B cell (primary cell): ENCODE data around the gene UNC13A. TPM values are rescaled to one million over a fixed set of nuclear protein-coding genes. Genes with fewer than 3 reads are reported as not detected.
"Not testable (repeated sequence)": the region's sequence is repeated elsewhere in the genome, so short reads cannot be mapped to it uniquely, and the experiment has no call there.

ENCODE experiments used
- ATAC-seq: fragments of 200-7000 bp; cut with Tn5 transposase; one replicate; pipeline ENCODE4 v1.10.0; 2021; ENCODE audit warnings: low read depth, mild to moderate bottlenecking, moderate number of reproducible peaks, moderate library complexity
- CTCF ChIA-PET: fragments of 350-600 bp; sonication (Branson Sonifier 250); formaldehyde crosslinking; loops from one replicate; lab custom pipeline; 2021; ENCODE audit warnings: antibody characterized with exemption, inconsistent platforms; lab: Charles Lee
- POLR2A ChIA-PET: fragments of 350-600 bp; sonication (Branson Sonifier 250); formaldehyde crosslinking; loops from one replicate; lab custom pipeline; 2021; ENCODE audit warnings: antibody characterized with exemption; lab: Charles Lee
- DNase-seq: peaks from one replicate; pipeline ENCODE4 v3.0.0; 2013
- H2AFZ ChIP-seq: 2 replicates; pipeline ENCODE4 v1.6.1; 2012; ENCODE audit warnings: mild to moderate bottlenecking, low read depth, low read length; ENCODE audit not compliant: insufficient read depth, poor library complexity, severe bottlenecking
- H3K27ac ChIP-seq, 2 donors: 1 replicate in 1 of 2; 2 replicates in 1 of 2; pipeline ENCODE4 v1.5.1; 2012 to 2013; ENCODE audit warnings: low read length in 2 of 2, mild to moderate bottlenecking in 2 of 2, moderate library complexity in 1 of 2
- H3K27me3 ChIP-seq, 4 experiments: fragments of 200-600 bp in 1 of 4; sonication (generic) in 1 of 4; replicated peaks in 1 of 4; 1 replicate in 2 of 4; 2 replicates in 2 of 4; pipeline versions ENCODE4 v1.6.1 to v1.7.0; 2013 to 2016; ENCODE audit warnings: low read length in 3 of 4, mild to moderate bottlenecking in 2 of 4, mixed read lengths in 1 of 4, moderate library complexity in 1 of 4; ENCODE audit not compliant: insufficient read depth in 4 of 4, control insufficient read depth in 3 of 4; ENCODE audit errors: control extremely low read depth in 1 of 4
- H3K36me3 ChIP-seq, 2 experiments: replicated peaks in 1 of 2; 1 replicate in 1 of 2; 2 replicates in 1 of 2; pipeline versions ENCODE4 v1.6.1 to v1.7.1; 2013; ENCODE audit warnings: low read length in 1 of 2; ENCODE audit not compliant: insufficient read depth in 2 of 2, control insufficient read depth in 1 of 2; ENCODE audit errors: control extremely low read depth in 1 of 2, extremely low read depth in 1 of 2
- H3K4me1 ChIP-seq, 2 donors: fragments of 200-600 bp in 1 of 2; sonication (generic) in 1 of 2; 1 replicate in 1 of 2; 2 replicates in 1 of 2; pipeline versions ENCODE4 v1.5.1 to v1.6.1; 2013 to 2017; ENCODE audit warnings: low read length in 2 of 2; ENCODE audit not compliant: control insufficient read depth in 2 of 2, insufficient read depth in 2 of 2
- H3K4me2 ChIP-seq: replicated peaks from 2 replicates; pipeline ENCODE3; 2012; ENCODE audit warnings: mild to moderate bottlenecking, low read depth, low read length; ENCODE audit not compliant: poor library complexity, severe bottlenecking
- H3K4me3 ChIP-seq, 5 experiments: fragments of 200-600 bp in 1 of 5; sonication (generic) in 1 of 5; 1 replicate in 3 of 5; 2 replicates in 2 of 5; pipeline versions ENCODE4 v1.5.1 to v1.7.0; 2011 to 2016; ENCODE audit warnings: low read length in 4 of 5, mild to moderate bottlenecking in 4 of 5, low read depth in 2 of 5, control low read depth in 1 of 5, moderate library complexity in 1 of 5; ENCODE audit not compliant: insufficient read depth in 1 of 5; ENCODE audit errors: control extremely low read depth in 1 of 5, extremely low read depth in 1 of 5
- H3K79me2 ChIP-seq: fragments of 200-600 bp; sonication (generic); one replicate; pipeline ENCODE4 v1.6.0; 2016; ENCODE audit warnings: low read length; ENCODE audit not compliant: control insufficient read depth, insufficient read depth
- H3K9ac ChIP-seq: fragments of 200-600 bp; sonication (generic); 2 replicates; pipeline ENCODE4 v1.6.1; 2017; ENCODE audit warnings: mild to moderate bottlenecking, low read length, moderate library complexity
- H3K9me3 ChIP-seq, 3 donors: one replicate each; pipeline versions ENCODE4 v1.6.1 to v1.7.1; 2013; ENCODE audit warnings: low read length in 2 of 3; ENCODE audit not compliant: control insufficient read depth in 2 of 3, insufficient read depth in 1 of 3; ENCODE audit errors: control extremely low read depth in 1 of 3
- H4K20me1 ChIP-seq: 2 replicates; pipeline ENCODE4 v1.6.0; 2012; ENCODE audit warnings: mild to moderate bottlenecking, low read length; ENCODE audit not compliant: insufficient read depth, control insufficient read depth, poor library complexity, severe bottlenecking
- H3K27ac Mint-ChIP-seq: one replicate; pipeline ENCODE4 v1.8.0; 2021; ENCODE audit warnings: mixed read lengths
- H3K27me3 Mint-ChIP-seq: one replicate; pipeline ENCODE4 v1.8.0; 2021; ENCODE audit warnings: mixed read lengths
- H3K4me1 Mint-ChIP-seq: one replicate; pipeline ENCODE4 v1.8.0; 2021; ENCODE audit warnings: mixed read lengths
- H3K4me3 Mint-ChIP-seq: one replicate; pipeline ENCODE4 v1.8.0; 2021; ENCODE audit warnings: mixed read lengths
- H3K9me3 Mint-ChIP-seq: one replicate; pipeline ENCODE4 v1.8.0; 2022; ENCODE audit warnings: mixed read lengths; ENCODE audit not compliant: insufficient read depth
- EZH2 ChIP-seq: IDR thresholded peaks from 2 replicates; pipeline ENCODE4 v1.6.1; 2012; ENCODE audit warnings: borderline replicate concordance, low read depth, mild to moderate bottlenecking, moderate library complexity, low read length; ENCODE audit not compliant: insufficient read depth, poor library complexity, severe bottlenecking
- WGBS: methylation state at CpG from one replicate; pipeline ENCODE4 v1.1.5; 2013; ENCODE audit warnings: missing lambda C conversion rate; ENCODE audit not compliant: insufficient coverage; 5-methylcytosine and 5-hydroxymethylcytosine counted together
- intact Hi-C: fragments of 100-400 bp; cut with micrococcal nuclease; formaldehyde crosslinking; loops from one replicate; pipeline ENCODE4 v1.10.0; 2022
- polyA plus RNA-seq: library from polyadenylated mRNA; depleted of rRNA; stranded (reverse); fragments of >200 nt; gene quantifications from 2 replicates; pipeline ENCODE4 v1.2.3, GENCODE V29; 2012
- total RNA-seq, 2 donors: library from RNA; stranded (reverse); fragments of 120-200 nt in 1 of 2; gene quantifications; 1 replicate in 1 of 2; 2 replicates in 1 of 2; pipeline versions ENCODE4 v1.2.3 to v1.2.4, GENCODE V29; 2013 to 2022
- TF ChIP-seq, protein P1 (sequence below): fragments of 200-600 bp; IDR thresholded peaks from one replicate; pipeline ENCODE4 v1.8.0; 2022; ENCODE audit warnings: antibody characterized with exemption, mild to moderate bottlenecking

Gene UNC13A
- total and polyA plus RNA-seq, 2 donors (not counting 1 experiment from before 2014, with no cell fraction given): 0.10 TPM; not detected in 1

- Mint-ChIP-seq H3K4me3 (no peak overlapping the region), H3K4me1 (no peaks in the 10 kb centered on the region), H3K27me3 (peaks cover 24% of the 10 kb centered on the region), H3K9me3 (no peaks in the 10 kb centered on the region), H3K27ac (no peak overlapping the region)
- POLR2A ChIA-PET: no interaction called here
- CTCF ChIA-PET: interaction anchor here (1.0 kb wide), 1 partner anchor 18 kb away, joined by 3 read pairs; no protein-coding TSS in a partner anchor
- no peaks in the 10 kb centered on the region for H3K79me2 ChIP-seq
- no peak overlapping the region for H3K27ac ChIP-seq
- H3K36me3 ChIP-seq: no peaks in the 10 kb centered on the region
- no CpG with 5 or more reads among the region's 1 CpG for WGBS
- H2AFZ ChIP-seq: no peak overlapping the region
- no peaks in the 10 kb centered on the region for H3K9me3 ChIP-seq
- H3K4me3 ChIP-seq: no peak overlapping the region
- intact Hi-C loops: no loop called here
- TF ChIP-seq EZH2: no peak
- TF ChIP-seq, protein P1, sequence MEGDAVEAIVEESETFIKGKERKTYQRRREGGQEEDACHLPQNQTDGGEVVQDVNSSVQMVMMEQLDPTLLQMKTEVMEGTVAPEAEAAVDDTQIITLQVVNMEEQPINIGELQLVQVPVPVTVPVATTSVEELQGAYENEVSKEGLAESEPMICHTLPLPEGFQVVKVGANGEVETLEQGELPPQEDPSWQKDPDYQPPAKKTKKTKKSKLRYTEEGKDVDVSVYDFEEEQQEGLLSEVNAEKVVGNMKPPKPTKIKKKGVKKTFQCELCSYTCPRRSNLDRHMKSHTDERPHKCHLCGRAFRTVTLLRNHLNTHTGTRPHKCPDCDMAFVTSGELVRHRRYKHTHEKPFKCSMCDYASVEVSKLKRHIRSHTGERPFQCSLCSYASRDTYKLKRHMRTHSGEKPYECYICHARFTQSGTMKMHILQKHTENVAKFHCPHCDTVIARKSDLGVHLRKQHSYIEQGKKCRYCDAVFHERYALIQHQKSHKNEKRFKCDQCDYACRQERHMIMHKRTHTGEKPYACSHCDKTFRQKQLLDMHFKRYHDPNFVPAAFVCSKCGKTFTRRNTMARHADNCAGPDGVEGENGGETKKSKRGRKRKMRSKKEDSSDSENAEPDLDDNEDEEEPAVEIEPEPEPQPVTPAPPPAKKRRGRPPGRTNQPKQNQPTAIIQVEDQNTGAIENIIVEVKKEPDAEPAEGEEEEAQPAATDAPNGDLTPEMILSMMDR: no peak
- H3K4me1 ChIP-seq: no peaks in the 10 kb centered on the region
- H4K20me1 ChIP-seq: no peaks in the 10 kb centered on the region
- DNase-seq: no peak
- H3K27me3 ChIP-seq: peaks cover 0 to 4% (median 0%) of the 10 kb centered on the region in 4 experiments
- H3K9ac ChIP-seq: no peak overlapping the region
- no peak for ATAC-seq
- no peak overlapping the region for H3K4me2 ChIP-seq
These were observed 97.3 kb downstream of the UNC13A start for GRCh38 chr19:17590866-17591265.

DNA sequence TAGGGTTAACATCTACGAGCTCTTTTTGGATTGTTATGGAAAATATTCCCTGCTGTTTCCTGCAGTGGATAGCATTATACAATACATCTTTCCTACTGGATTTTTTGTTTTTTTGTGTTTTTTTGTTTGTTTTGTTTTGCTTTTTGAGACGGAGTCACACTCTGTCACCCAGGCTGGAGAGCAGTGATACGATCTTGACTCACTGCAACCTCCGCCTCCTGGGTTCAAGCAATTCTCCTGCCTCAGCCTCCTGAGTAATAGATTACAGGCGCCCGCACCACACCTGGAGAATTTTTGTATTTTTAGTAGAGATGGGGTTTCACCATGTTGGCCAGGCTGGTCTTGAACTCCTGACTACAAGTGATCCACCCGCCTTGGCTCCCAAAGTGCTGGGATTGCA, 102.8 kb downstream of the UNC13A start:
- POLR2A ChIA-PET, H3K9me3 Mint-ChIP-seq: not testable (repeated sequence)
- CTCF ChIA-PET: interaction anchor here (0.6 to 1.3 kb wide), 3 partner anchors 12 to 28 kb away, joined by 3 to 5 read pairs (median 3); no protein-coding TSS in a partner anchor

More for the DNA sequence above, 102.8 kb downstream of the UNC13A start:
- ATAC-seq, H3K4me1 ChIP-seq, H3K4me3 Mint-ChIP-seq, H3K9ac ChIP-seq, H3K4me1 Mint-ChIP-seq, H3K27ac ChIP-seq, H3K27ac Mint-ChIP-seq, H3K4me3 ChIP-seq, H3K27me3 ChIP-seq, intact Hi-C loops, H3K9me3 ChIP-seq, H3K27me3 Mint-ChIP-seq, H3K79me2 ChIP-seq, H3K4me2 ChIP-seq, DNase-seq, H4K20me1 ChIP-seq, H2AFZ ChIP-seq: not testable (repeated sequence)
- 82% methylated on average over 4 of the region's 7 CpGs for WGBS
- H3K36me3 ChIP-seq: peaks cover 0 to 19% of the 10 kb centered on the region in 2 experiments
